Ascending aorta (tissue), 2 donors: Measurements from ENCODE around the gene ALPK1. TPM values are rescaled to one million over a fixed set of nuclear protein-coding genes. Genes with fewer than 3 reads are reported as not detected.

Experiments
- DNase-seq, 2 donors: peaks; one replicate each; pipeline ENCODE4 v3.0.0-alpha.2; 2019; ENCODE audit warnings: low spot score in 2 of 2
- H3K27ac ChIP-seq, 2 donors: fragments of 200-600 bp; sonication (generic); one replicate each; pipeline ENCODE4 v1.5.1; 2016 to 2017; ENCODE audit warnings: mild to moderate bottlenecking in 1 of 2
- H3K27me3 ChIP-seq: fragments of 200-600 bp; sonication (generic); one replicate; pipeline ENCODE4 v1.5.1; 2017
- H3K36me3 ChIP-seq, 2 donors: fragments of 200-600 bp; sonication (generic); one replicate each; pipeline ENCODE4 v1.5.1; 2016
- H3K4me1 ChIP-seq, 2 donors: fragments of 200-600 bp; sonication (generic); one replicate each; pipeline ENCODE4 v1.5.1; 2016 to 2017; ENCODE audit warnings: mild to moderate bottlenecking in 1 of 2
- H3K4me3 ChIP-seq, 2 donors: fragments of 200-600 bp; sonication (generic); one replicate each; pipeline ENCODE4 v1.5.1; 2016 to 2017; ENCODE audit warnings: mild to moderate bottlenecking in 1 of 2
- H3K9me3 ChIP-seq, 2 donors: fragments of 200-600 bp; sonication (generic); one replicate each; pipeline ENCODE4 v1.5.1; 2016
- CTCF ChIP-seq, 3 experiments: fragments of 200-600 bp in 2 of 3; fragments of 450-650 bp in 1 of 3; sonication (generic) in 2 of 3; IDR thresholded peaks; one replicate each; pipeline ENCODE4 v1.5.1; 2016 to 2019; ENCODE audit warnings: antibody characterized with exemption in 3 of 3, mild to moderate bottlenecking in 1 of 3, moderate library complexity in 1 of 3
- intact Hi-C: fragments of 100-400 bp; cut with DNase I; formaldehyde crosslinking; loops from one replicate; pipeline ENCODE4 v1.15.1; 2023
- total RNA-seq: library from RNA; depleted of rRNA; stranded (reverse); fragments of >200 nt; gene quantifications from one replicate; pipeline ENCODE4 v1.1.0, GENCODE V29; 2016

The ALPK1 gene
- total RNA-seq, 1 donor from 2014 or later: 8.7 TPM

DNA sequence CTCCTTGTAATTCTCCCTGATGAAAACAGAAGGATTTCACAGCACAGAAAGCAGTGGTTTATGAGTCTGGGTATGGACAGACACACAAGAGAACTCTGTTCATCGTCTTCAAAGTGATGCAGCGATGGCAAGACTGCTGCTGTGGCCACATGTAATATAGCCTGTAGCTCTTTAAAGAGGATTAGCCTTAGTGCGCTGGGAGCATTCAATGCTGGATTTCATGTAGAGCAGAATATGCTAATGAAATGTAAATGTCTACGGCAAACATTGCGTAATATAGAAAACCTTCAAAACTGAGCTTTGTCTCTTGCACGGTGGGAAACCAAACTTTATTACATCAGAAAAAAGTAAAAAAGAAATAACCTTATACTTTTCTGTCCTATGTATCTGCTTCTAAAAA, 42.9 kb downstream of the ALPK1 start:
- no peak for TF ChIP-seq CTCF (IDR thresholded peaks at IDR 0.05)
- Histone ChIP-seq H3K27me3 (no peaks in the 10 kb centered on the region), H3K4me1 (no peaks in the 10 kb centered on the region), H3K27ac (no peak overlapping the region), H3K36me3 (peaks cover 0 to 6% of the 10 kb centered on the region in 2 donors), H3K4me3 (no peak overlapping the region), H3K9me3 (no peaks in the 10 kb centered on the region)
- DNase-seq: no peak
- intact Hi-C loops: no loop called here

- Histone ChIP-seq H3K27me3 (no peaks in the 10 kb centered on the region), H3K4me1 (no peaks in the 10 kb centered on the region), H3K9me3 (no peaks in the 10 kb centered on the region), H3K27ac (no peak overlapping the region), H3K36me3 (peaks cover 0 to 6% of the 10 kb centered on the region in 2 donors), H3K4me3 (no peak overlapping the region)
- DNase-seq: no peak
- intact Hi-C loops: no loop called here
- no peak for TF ChIP-seq CTCF (IDR thresholded peaks at IDR 0.05)
Measured at GRCh38 chr4:112341033-112341432, 43.9 kb downstream of the ALPK1 start.

DNA sequence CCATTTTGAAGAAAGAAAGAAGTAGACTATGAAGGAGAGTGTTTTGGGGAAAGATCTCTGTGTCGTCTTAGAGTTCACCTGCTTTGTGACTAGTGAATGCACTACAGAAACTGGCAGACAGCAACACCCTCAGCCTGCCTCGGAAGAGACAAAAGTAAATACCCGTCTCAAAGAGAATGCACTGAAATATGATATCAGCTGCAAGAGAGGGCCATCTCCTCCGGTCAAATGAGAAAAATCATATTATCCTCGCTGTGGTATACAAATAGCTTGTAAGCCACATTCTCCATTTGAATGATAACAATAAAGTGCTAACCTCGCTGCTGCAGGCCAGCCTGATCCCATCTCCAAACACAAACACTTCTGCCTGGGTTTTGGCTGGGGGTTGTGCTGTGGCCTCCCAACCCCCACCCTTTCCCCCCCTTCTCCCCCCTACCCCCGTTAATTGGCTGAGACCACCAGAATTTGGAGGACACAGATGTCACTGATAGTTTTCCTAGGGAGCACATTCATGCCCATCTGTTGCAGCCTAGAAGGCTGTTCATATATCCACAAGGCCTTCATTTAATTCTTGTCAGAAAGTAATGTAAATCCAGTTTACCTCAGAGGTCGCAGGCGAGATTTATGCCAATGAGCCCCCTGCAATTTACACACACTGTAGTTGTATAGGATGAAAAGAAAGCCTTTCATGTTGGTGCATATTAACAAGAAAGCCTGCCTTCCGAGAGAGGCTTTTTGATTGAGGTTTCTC, 46.3 kb downstream of the ALPK1 start:
- Histone ChIP-seq H3K9me3 (no peaks in the 10 kb centered on the region), H3K4me1 (no peaks in the 10 kb centered on the region), H3K4me3 (no peak overlapping the region), H3K27ac (no peak overlapping the region), H3K27me3 (no peaks in the 10 kb centered on the region), H3K36me3 (peaks cover 0 to 6% of the 10 kb centered on the region in 2 donors)
- intact Hi-C loops: no loop called here
- no peak for TF ChIP-seq CTCF (IDR thresholded peaks at IDR 0.05)
- no peak for DNase-seq

GRCh38 chr4:112348488-112349158, 51.5 kb downstream of the ALPK1 start:
- Histone ChIP-seq H3K4me1 (no peaks in the 10 kb centered on the region), H3K4me3 (no peak overlapping the region), H3K27ac (no peak overlapping the region), H3K36me3 (peaks cover 0 to 6% of the 10 kb centered on the region in 2 donors), H3K27me3 (no peaks in the 10 kb centered on the region), H3K9me3 (no peaks in the 10 kb centered on the region)
- TF ChIP-seq CTCF (IDR thresholded peaks at IDR 0.05): no peak
- no peak for DNase-seq
- intact Hi-C loops: no loop called here

DNA sequence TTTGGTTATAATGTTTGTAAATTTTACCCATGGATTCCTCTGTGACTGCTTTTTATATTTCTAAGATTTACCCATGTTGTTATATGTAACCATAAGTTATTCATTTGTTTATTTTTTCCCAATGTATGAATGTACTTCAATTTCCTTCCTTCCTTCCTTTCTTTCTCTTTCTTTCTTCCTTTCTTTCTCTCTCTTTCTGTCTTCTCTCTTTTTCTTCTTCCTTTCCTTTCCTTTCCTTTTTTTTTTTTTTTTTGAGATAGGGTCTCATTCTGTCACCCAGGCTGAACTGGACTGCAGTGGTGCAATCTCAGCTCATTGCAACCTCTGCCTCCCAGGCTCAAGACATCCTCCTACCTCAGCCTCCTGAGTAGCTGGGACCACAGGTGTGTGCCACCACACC, 55.6 kb downstream of the ALPK1 start:
- no peak overlapping the region for H3K27ac ChIP-seq
- H3K4me1 ChIP-seq: no peaks in the 10 kb centered on the region
- no peak overlapping the region for H3K4me3 ChIP-seq
- no peak for TF ChIP-seq CTCF (IDR thresholded peaks at IDR 0.05)
- intact Hi-C loops: no loop called here
- no peaks in the 10 kb centered on the region for H3K27me3 ChIP-seq
- DNase-seq: no peak
- H3K9me3 ChIP-seq: no peaks in the 10 kb centered on the region
- H3K36me3 ChIP-seq: peaks cover 0 to 20% of the 10 kb centered on the region in 2 donors
